Right forelimb (tissue), 1 donor: ENCODE measurements around the gene CPEB1.

ENCODE experiments used
- DNase-seq: peaks from one replicate; pipeline ENCODE4 v3.0.0-alpha.2; 2018

CPEB1 gene

DNA sequence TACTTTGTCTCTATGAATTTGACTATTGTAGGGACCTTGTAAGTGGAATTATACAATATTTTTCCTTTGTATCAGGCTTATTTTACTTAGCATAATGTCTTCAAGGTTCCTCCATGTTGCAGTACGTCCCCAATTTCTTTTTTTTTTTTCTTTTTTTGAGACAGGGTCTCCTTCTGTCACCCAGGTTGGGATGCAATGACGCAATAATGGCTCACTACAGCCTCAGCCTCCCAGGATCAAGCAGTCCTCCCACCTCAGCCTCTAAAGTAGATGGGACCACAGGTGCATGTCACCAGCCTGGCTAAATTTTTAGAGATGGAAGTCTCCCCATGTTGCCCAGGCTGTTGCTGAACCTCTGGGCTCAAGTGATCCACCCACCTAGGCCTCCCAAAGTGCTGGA lies 66.5 kb downstream of the CPEB1 start:
- DNase-seq = no peak

- no peak for DNase-seq
Observed at GRCh38 chr15:82575335-82575734, 71.8 kb downstream of the CPEB1 start.

DNA sequence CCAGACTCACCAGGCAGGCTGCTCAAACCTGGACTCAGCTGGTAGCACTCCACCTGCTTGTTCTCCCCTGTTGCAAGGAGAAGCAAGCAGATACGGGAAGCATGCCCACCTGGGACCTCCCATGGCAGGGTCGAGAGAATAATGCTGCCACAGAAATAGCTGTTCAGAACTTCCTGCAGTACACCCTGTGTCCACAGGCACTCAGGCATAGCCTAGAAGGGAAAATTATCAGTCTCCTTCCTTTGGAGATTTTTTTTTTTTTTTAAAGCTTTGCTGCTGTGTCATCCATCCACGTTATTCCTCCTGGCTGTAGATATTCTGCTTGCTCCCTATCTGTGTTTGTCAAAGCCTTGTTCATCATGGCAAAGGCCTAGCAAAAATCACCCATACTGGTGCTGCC lies 74.2 kb downstream of the CPEB1 start:
- DNase-seq = no peak

- DNase-seq = no peak
Observed at GRCh38 chr15:82572311-82572710, 74.9 kb downstream of the CPEB1 start.

DNA sequence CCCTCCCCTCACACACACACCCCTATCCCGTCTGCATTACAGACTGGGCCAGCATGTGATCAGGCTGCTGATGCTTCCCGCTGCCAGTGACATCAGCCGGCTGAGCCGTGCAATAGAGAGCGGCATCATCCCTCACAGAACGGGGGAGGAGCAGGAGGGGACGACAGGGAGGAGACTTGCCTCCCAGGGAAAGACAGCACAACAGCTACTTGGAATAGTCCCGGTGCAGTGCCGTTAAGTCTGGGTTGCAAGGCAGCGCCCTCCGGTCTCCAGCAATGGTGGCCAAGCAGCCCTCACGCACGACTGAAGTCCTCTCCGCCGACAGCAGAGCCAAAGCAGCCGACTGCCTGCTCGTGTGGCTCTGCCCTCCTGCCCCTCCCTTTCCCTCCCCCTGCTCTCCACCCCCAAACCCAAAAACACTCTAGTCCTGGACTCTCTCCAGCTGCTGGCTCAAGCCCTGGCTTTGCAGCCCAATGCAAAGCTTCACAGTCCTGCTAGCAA lies 75.4 kb downstream of the CPEB1 start:
- DNase-seq = peak; percentile 74

DNA sequence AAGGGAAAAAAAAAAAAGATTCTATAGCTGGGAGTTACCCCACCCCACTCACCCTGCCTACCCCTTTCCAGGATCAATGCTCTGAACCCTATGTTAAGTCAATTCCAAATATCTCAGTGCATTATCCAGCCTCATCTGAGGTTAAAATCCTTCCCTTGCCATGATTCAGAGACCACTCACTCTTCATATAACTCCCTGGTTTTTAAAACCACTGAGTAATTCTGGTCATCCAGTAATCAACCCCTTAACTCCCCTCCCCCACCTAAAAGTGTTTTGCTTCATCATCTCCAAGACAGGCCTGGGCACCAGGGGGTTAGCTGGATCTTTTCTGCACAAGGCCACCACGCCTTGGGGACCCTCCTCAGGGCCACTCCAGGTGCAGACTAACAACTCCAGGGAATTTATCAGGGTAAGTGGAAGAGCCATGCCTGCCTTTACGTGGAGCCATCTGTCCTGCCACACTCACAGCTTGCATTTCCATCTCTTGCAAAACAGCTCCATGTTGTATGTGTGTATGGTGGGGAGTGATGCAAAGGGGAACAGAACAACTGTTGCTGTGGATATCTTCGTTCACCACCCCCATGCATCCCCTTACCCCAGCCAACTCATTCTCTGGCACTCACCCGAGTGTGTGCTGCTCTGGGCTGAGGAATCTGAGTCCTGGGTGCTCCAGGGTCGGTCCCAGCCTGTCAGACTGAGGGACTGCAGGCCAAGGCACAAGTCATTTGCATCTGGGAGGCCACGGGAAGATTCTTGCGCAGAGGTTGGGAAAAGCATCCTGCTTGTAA lies 76.2 kb downstream of the CPEB1 start:
- DNase-seq = peak; percentile 49

GRCh38 chr15:82569834-82570233 lies 77.3 kb downstream of the CPEB1 start:
- DNase-seq = no peak

DNA sequence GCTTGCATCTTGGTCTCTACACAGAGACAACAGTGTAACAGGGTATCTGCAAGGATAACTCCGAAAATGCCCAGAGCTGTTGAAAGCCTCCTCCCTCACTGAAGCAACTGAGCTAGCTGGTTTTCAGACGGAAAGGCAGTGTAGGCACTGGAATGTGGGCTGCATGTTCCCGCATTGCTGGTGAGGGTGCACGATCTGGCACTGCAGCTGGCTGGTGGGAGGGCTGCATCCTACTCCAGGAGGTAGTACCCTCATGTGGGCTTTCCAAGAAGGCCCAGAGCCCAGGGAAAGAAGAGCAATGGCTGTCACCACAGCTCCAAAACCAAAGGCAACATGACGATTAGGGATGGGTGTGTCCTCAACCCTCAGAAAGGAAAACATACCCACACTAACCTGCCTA lies 78.2 kb downstream of the CPEB1 start:
- no peak for DNase-seq

DNA sequence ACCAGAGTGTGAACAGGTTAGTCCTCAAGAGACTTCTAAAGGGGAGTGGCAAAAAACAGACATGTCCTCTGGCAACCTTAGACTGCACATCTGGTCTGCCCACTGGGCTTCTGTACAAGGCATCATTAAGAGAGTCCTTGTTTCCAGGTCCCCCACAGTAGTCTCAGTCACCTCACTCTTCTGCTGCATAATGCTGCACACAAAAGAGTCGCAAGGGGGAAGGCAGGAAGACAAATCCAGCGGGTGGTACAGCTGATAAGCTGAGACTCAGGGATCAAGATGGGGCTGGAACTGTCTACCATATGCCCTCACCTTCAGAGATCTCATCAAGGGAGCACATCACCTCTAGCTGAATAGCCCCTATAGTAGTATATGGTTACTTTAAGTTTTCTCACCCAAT lies 79.5 kb downstream of the CPEB1 start:
- DNase-seq = no peak

DNA sequence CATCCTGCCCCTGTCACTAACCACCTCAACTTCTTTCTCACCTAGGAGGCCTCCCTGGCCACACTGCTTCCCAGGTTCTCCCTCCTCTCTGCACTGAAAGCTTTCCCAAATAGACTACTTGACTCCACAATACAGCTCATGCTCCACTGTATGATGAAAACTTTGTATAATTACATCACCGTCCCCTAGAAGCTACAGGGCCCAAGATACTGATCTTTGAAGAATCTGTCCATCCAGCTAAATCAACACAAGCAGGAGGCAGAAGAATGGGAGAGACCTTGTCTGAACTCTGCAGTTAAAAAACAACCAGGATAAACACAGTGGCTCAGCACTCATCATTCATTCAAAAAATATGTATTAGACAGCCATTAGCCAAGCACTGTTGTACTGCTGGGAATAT lies 80.5 kb downstream of the CPEB1 start:
- DNase-seq = no peak

GRCh38 chr15:82558502-82558901 lies 88.7 kb downstream of the CPEB1 start:
- DNase-seq = no peak

DNA sequence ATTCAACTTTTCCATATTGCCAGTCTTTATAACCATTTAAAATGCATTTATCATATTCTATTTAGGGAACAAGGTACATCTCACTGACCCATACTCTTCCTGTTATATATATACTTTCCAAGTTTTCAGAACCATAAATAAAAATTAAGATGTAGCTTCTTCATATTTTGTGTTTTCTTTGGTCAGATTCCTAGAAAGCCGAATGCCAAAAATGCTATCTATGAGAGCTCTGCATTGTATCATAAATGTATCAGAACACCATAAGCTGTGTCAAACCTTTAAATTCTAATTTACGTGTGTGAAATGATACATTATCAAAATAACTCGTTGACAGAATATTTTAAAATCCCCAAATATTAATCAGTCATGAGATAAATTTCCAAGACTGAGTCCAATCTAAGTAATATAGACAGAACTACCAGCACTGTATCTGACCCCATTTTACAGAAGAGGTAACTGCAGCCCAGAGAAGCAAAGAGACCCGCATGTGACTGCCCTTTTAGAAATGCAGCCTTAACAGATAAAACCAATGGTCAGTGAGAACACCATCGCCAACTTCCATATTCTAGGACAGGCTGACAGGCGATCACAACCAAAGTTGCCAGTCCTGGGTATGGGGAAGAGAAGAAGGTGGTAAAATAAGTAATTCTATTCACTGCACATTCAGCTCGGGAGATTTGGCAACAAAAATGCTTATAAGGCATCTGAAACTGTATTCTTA lies 90.7 kb downstream of the CPEB1 start:
- DNase-seq = no peak

DNA sequence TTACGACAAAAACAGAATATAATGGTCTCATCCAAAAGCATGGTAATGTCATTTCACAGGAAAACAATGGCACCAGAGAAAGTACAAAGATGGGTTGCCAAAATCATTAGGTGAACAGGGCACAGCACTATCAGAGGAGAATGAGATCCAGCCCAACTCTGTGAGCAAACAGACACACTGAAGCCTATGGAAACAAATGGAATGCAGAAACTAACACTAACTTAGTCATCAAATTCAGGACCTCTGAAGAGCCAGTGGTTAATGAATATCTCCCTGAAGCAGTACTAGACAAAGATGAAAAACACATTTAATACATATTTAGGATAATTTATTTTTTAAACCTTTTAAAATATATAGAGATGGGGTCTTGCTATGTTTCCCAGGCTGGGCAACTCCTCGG lies 92.3 kb downstream of the CPEB1 start:
- no peak for DNase-seq

DNA sequence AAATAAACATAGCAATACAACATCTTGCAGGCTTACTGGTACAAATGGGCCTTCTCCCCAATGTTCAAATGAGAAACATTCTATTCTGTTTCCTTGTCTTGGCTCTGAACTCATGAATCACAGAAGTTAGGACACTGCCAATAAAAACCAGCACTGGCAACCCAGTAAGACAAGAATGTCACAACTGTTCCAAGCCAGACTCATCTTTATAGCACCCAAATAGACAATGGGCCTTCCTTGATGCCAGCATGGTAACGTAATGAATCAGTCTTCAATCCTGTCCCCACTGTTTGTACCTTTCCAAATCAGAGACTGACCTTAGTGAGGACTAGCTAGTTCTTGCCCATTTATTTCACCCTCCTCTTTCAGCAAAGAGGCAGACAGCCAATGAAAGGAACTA lies 92.8 kb downstream of the CPEB1 start:
- DNase-seq = no peak

DNA sequence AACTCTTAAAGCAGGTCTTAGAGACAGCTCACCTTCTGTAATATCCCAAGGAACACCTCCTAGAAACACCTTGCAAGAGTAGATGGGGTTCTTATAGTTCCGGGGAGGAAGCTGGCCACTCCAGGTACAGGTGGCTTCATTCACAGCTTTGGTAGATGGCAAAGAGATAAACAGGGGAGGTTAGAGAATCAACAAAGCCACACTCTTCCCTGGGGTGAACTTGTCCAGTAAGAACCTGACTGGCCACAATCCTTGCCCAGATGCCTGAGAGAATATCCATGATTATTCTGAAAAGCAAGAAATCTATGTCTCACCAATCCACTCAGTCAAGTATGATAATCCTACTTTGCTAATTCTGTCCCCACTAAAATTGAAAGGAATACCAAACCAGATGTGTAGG lies 93.3 kb downstream of the CPEB1 start:
- DNase-seq = no peak

- DNase-seq = no peak
Observed at GRCh38 chr15:82552861-82553260, 94.3 kb downstream of the CPEB1 start.

DNA sequence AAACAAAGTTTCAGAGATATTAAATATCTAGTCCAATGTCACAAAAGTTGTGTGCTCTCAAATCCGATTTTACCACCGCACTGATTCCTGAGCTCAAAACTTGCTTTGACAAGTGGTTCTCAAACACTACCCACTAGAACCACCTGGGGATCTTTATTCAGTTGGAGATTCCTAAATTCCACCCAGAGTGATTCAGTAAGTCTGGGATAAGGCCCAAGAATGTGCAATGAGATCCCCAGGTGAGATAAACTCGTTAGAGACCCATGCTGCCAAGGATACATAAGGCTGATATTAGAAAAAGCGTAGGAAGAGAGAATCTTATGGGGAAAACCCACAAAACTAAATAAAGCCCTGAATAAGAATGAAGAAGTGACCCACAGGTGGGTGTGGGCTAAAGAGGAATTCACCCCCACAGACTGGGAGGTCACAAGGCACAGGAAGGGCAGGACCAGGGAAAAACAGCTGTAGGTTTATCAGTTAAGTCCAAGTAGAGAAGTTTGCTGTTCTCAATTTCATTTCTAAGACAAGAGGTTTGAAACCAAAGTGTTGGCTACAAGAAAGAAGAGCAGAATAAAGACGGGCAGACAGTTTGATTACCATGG lies 95.4 kb downstream of the CPEB1 start:
- DNase-seq = no peak

- DNase-seq = no peak
Observed at GRCh38 chr15:82549199-82549665, 97.9 kb downstream of the CPEB1 start.

- DNase-seq = no peak
Observed at GRCh38 chr15:82548700-82549099, 98.5 kb downstream of the CPEB1 start.

DNA sequence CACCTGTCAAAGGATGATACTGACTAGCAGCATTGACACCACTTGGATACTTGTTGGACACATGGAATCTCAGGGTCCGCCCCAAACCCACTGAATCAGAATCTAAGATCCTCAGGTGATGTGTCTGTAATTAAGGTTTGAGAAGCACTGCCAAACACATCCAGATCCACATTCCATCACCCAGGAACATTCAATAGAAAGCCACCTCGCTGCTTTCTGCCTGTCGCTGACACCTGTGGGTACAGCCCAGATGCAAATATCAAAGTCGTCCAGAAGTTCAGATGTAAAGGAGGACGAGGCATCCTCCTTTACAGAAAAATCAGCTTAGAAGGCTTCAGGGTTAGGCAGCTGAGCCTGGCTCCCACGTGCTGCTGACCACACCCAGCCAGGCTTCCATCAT lies 101.7 kb downstream of the CPEB1 start:
- no peak for DNase-seq

DNA sequence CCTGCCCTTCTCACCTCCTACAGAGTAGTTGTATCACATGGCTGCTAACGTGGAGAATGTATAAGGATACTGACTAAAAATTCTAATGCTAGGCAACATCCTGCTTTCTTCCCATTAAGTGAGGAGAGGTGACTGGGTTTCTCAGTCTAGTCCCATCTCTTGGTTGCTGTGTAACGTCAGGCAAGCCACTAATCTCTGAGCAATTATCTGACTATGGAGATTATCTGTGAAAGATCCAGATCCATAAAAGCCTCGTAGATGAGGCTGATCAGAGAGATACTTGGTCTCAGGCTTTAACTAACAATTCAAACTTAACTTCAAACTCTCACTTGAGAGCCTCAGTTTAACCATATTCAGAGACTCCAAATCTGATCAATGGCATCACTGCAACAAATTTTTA lies 102.2 kb downstream of the CPEB1 start:
- no peak for DNase-seq

DNA sequence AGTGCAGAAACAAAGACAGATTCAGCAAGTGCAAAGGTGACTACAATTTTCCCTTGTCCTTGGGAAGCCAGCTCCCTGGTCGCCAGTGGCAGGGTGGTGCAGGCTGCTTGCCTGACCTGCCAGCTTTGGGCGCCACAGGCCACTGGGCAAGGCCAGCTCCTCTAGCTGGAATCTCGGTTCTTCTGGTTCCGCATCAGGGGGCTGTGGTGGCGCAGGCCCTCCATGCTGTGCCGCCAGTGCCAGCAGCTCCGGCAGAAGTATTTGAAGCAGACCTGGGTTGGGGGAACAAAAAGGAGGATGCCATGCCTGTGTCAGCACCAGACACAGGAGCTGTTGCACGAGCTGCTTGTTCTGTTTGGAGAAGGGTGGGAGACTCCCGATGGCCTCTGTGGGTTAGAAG lies 102.7 kb downstream of the CPEB1 start:
- DNase-seq = no peak

- DNase-seq = no peak
Observed at GRCh38 chr15:82543160-82543559, 104.0 kb downstream of the CPEB1 start.

GRCh38 chr15:82540984-82541431 lies 106.2 kb downstream of the CPEB1 start:
- DNase-seq = no peak
